Activated B cell treated with CpG ODN at 0.5 μM for 24 hours (primary cell): ENCODE results near the gene VWA7. TPM values are rescaled to one million over a fixed set of nuclear protein-coding genes. Genes with fewer than 3 reads are reported as not detected.
"Not testable (repeated sequence)": the region's sequence is repeated elsewhere in the genome, so short reads cannot be mapped to it uniquely, and the experiment has no call there.

Source experiments
- ATAC-seq: fragments of 200-7000 bp; cut with Tn5 transposase; one replicate; pipeline ENCODE4 v1.10.0; 2021; ENCODE audit warnings: low read depth, mild to moderate bottlenecking, moderate library complexity
- CTCF ChIA-PET: fragments of 350-600 bp; sonication (Branson Sonifier 250); formaldehyde crosslinking; loops from one replicate; lab custom pipeline; 2021; ENCODE audit warnings: antibody characterized with exemption; lab: Charles Lee
- POLR2A ChIA-PET: fragments of 350-600 bp; sonication (Branson Sonifier 250); formaldehyde crosslinking; loops from one replicate; lab custom pipeline; 2021; ENCODE audit warnings: antibody characterized with exemption; lab: Charles Lee
- DNase-seq: peaks from one replicate; pipeline ENCODE4 v3.0.0; 2022
- H3K27ac Mint-ChIP-seq: one replicate; pipeline ENCODE4 v1.8.0; 2020; ENCODE audit warnings: mixed read lengths
- H3K27me3 Mint-ChIP-seq: one replicate; pipeline ENCODE4 v1.8.0; 2021; ENCODE audit warnings: mixed read lengths
- H3K36me3 Mint-ChIP-seq: one replicate; pipeline ENCODE4 v1.8.0; 2021; ENCODE audit warnings: low read depth, mixed read lengths
- H3K4me1 Mint-ChIP-seq: one replicate; pipeline ENCODE4 v1.8.0; 2021; ENCODE audit warnings: mixed read lengths
- H3K4me3 Mint-ChIP-seq: one replicate; pipeline ENCODE4 v1.8.0; 2020; ENCODE audit warnings: mild to moderate bottlenecking, mixed read lengths
- H3K9me3 Mint-ChIP-seq: one replicate; pipeline ENCODE4 v1.8.0; 2020; ENCODE audit warnings: mixed read lengths
- intact Hi-C: fragments of 100-400 bp; cut with micrococcal nuclease; formaldehyde crosslinking; loops from one replicate; pipeline ENCODE4 v1.15.1; 2024
- total RNA-seq: library from RNA; stranded (reverse); gene quantifications from 2 replicates; pipeline ENCODE4 v1.2.3, GENCODE V29; 2022
- TF ChIP-seq, protein P1 (sequence below): fragments of 200-600 bp; IDR thresholded peaks from one replicate; pipeline ENCODE4 v1.8.0; 2022; ENCODE audit warnings: antibody characterized with exemption, mild to moderate bottlenecking

The VWA7 gene
- total RNA-seq, 1 donor from 2014 or later: 2.9 TPM

DNA sequence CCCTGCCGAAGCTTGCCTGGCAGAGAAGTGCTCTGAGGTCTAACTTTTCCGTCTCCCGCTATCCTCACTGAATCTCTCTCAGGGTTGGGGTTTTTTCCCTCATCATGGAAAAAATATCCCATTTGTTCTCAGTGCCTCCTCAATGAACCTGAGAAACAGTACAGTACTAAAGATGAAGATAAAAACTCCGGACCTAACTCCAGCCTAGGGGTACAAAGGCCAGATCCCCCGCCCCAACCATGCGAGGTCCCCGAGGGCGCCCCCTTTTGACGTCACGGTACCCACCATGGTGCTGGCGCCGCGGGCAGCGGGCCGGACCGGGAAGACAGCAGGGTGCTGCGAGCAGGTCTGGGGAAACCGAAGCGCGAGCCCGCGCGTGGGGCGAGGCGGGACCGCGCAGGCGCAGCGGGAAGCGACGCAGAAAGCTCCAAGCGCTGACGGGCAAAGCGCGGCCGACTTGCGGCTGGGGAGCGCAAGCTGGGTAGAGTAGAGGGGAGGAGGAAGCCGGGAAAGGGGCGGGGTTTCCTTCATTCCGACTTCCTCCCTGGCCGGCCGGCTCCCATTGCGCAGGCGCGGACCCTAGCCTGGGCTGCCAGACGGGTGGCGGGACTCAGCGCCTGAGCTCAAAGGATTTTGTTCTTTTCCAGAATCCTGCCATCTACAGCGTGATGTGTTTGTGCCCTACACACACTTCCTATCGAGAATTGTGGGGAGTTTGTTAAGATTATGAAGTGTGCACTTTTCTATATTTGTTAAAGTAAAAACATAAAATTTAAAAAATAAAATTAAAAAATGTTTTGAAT, 29.5 kb upstream of the VWA7 start, which contains the start of gene LSM2:
TSS of gene LSM2 (minus strand) at position 497 of the 803 bp plus-strand sequence. CDS start at position 288, 209 bp downstream.
- ChIA-PET POLR2A (interaction anchor here (0.6 to 3.1 kb wide), 33 partner anchors 8 to 1434 kb away, joined by 3 to 62 read pairs (median 6); partner anchors contain the start of genes ABHD16A, BAG6, C6orf47 and CLIC1), CTCF (interaction anchor here (0.7 to 2.3 kb wide), 8 partner anchors 9 to 128 kb away, joined by 3 to 20 read pairs (median 4); partner anchors contain the start of genes HSPA1A, HSPA1L, MSH5 and VARS1)
- peaks cover 16% of the 10 kb centered on the region for H3K4me1 Mint-ChIP-seq
- no peaks in the 10 kb centered on the region for H3K27me3 Mint-ChIP-seq
- ATAC-seq (peak; percentile 98), DNase-seq (peak; percentile 89)
- H3K36me3 Mint-ChIP-seq: peaks cover 22% of the 10 kb centered on the region
- H3K4me3 Mint-ChIP-seq: peak within 1 kb of the TSS; percentile 94
- no peaks in the 10 kb centered on the region for H3K9me3 Mint-ChIP-seq
- TF ChIP-seq, protein P1, sequence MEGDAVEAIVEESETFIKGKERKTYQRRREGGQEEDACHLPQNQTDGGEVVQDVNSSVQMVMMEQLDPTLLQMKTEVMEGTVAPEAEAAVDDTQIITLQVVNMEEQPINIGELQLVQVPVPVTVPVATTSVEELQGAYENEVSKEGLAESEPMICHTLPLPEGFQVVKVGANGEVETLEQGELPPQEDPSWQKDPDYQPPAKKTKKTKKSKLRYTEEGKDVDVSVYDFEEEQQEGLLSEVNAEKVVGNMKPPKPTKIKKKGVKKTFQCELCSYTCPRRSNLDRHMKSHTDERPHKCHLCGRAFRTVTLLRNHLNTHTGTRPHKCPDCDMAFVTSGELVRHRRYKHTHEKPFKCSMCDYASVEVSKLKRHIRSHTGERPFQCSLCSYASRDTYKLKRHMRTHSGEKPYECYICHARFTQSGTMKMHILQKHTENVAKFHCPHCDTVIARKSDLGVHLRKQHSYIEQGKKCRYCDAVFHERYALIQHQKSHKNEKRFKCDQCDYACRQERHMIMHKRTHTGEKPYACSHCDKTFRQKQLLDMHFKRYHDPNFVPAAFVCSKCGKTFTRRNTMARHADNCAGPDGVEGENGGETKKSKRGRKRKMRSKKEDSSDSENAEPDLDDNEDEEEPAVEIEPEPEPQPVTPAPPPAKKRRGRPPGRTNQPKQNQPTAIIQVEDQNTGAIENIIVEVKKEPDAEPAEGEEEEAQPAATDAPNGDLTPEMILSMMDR: no peak
- peak within 1 kb of the TSS; percentile 89 for H3K27ac Mint-ChIP-seq
- intact Hi-C loops: loop anchor here (1.0 kb wide), 4 partner anchors 11 to 154 kb away; partner anchors contain the start of genes BAG6 and VARS1

DNA sequence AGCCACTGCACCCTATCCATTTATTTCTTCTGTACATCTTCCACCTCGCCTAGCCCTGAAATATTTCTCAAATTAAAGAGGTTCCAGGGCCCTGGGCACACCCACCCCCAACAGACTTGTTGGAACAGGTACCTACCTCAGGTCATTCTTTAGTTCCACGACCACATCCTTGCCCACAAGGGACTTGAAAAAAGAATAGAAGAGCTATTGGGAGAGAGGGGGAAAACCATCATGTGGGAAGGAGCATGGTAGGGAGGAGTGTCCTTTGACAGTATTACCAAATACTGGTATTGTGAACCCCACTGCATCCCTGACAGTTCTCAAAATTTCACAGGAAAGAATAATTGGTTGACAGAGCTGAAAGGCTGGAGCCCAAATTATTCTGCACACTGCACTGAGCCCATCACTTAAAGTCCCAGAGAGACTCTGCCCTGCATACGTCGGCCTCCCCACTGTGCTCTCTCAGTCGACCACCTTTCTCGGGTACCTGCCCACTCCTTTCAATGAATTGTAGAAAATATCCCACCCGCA, 28.9 kb upstream of the VWA7 start:
- no peaks in the 10 kb centered on the region for H3K9me3 Mint-ChIP-seq
- intact Hi-C loops: loop anchor here (1.0 kb wide), 4 partner anchors 11 to 154 kb away; partner anchors contain the start of genes BAG6 and VARS1
- ATAC-seq (peak; percentile 10), DNase-seq (no peak)
- ChIA-PET POLR2A (interaction anchor here (0.6 to 3.1 kb wide), 30 partner anchors 9 to 426 kb away, joined by 3 to 62 read pairs (median 6); partner anchors contain the start of genes ABHD16A, BAG6, C6orf47 and CLIC1), CTCF (interaction anchor here (1.4 to 2.3 kb wide), 3 partner anchors 10 to 79 kb away, joined by 6 to 20 read pairs (median 9); partner anchors contain the start of gene VARS1)
- H3K36me3 Mint-ChIP-seq: peaks cover 25% of the 10 kb centered on the region
- peak overlapping the region; percentile 94 for H3K4me3 Mint-ChIP-seq
- peak overlapping the region; percentile 89 for H3K27ac Mint-ChIP-seq
- H3K27me3 Mint-ChIP-seq: no peaks in the 10 kb centered on the region
- TF ChIP-seq, protein P1: no peak
- peaks cover 16% of the 10 kb centered on the region for H3K4me1 Mint-ChIP-seq

- intact Hi-C loops: not testable (repeated sequence)
- CTCF ChIA-PET: interaction anchor here (1.5 kb wide), 1 partner anchor 10 kb away, joined by 5 read pairs; no protein-coding TSS in a partner anchor
Measured at GRCh38 chr6:31801031-31801927, 24.2 kb upstream of the VWA7 start.

GRCh38 chr6:31799781-31800180, 22.7 kb upstream of the VWA7 start:
- ATAC-seq: no peak
- H3K4me3 Mint-ChIP-seq: no peak overlapping the region
- H3K36me3 Mint-ChIP-seq: peaks cover 31% of the 10 kb centered on the region
- POLR2A ChIA-PET: interaction anchor here (0.5 to 5.9 kb wide), 5 partner anchors 23 to 233 kb away, joined by 3 to 103 read pairs (median 4); partner anchors contain the start of genes CLIC1 and MSH5
- DNase-seq: no peak
- no peak overlapping the region for H3K27ac Mint-ChIP-seq
- TF ChIP-seq, protein P1: no peak
- H3K4me1 Mint-ChIP-seq: peaks cover 33% of the 10 kb centered on the region
- intact Hi-C loops: no loop called here
- H3K9me3 Mint-ChIP-seq: no peaks in the 10 kb centered on the region
- CTCF ChIA-PET: interaction anchor here (1.5 kb wide), 1 partner anchor 9 kb away, joined by 5 read pairs; no protein-coding TSS in a partner anchor
- H3K27me3 Mint-ChIP-seq: no peaks in the 10 kb centered on the region

More at GRCh38 chr6:31801031-31801927, 24.2 kb upstream of the VWA7 start:
- Mint-ChIP-seq H3K4me1 (peaks cover 31% of the 10 kb centered on the region), H3K36me3 (peaks cover 26% of the 10 kb centered on the region)
- POLR2A ChIA-PET: interaction anchor here (1.0 kb wide), 1 partner anchor 39 kb away, joined by 3 read pairs; no protein-coding TSS in a partner anchor
- H3K9me3 Mint-ChIP-seq, DNase-seq, H3K27ac Mint-ChIP-seq, ATAC-seq, H3K4me3 Mint-ChIP-seq, H3K27me3 Mint-ChIP-seq: not testable (repeated sequence)
